GM23338 (cell line): ENCODE measurements around the gene IRAK2. TPM values are rescaled to one million over a fixed set of nuclear protein-coding genes. Genes with fewer than 3 reads are reported as not detected.

Experiments used
- ATAC-seq: fragments of 200-7000 bp; cut with Tn5 transposase; 3 replicates; pipeline ENCODE4 v1.9.1; 2020
- DNase-seq: peaks from one replicate; pipeline ENCODE4 v3.0.0-alpha.2; 2015; ENCODE audit warnings: low spot score
- H2AFZ ChIP-seq: fragments of 200-600 bp; sonication (generic); 2 replicates; pipeline ENCODE4 v1.8.0; 2016; ENCODE audit warnings: antibody characterized with exemption, mild to moderate bottlenecking, moderate library complexity
- H3F3A ChIP-seq: fragments of 200-600 bp; sonication (generic); replicated peaks from 2 replicates; pipeline ENCODE4 v1.8.0; 2017; ENCODE audit warnings: antibody characterized with exemption, mixed run types, low read depth
- H3K27ac ChIP-seq: fragments of 200-600 bp; sonication (generic); 2 replicates; pipeline ENCODE4 v1.6.1; 2016; ENCODE audit warnings: low read depth
- H3K27me3 ChIP-seq: fragments of 200-600 bp; sonication (generic); 2 replicates; pipeline ENCODE4 v1.8.0; 2016; ENCODE audit warnings: mild to moderate bottlenecking, mixed run types, moderate library complexity; ENCODE audit not compliant: insufficient read depth
- H3K36me3 ChIP-seq: fragments of 200-600 bp; sonication (generic); 2 replicates; pipeline ENCODE4 v1.8.0; 2016; ENCODE audit warnings: mild to moderate bottlenecking; ENCODE audit not compliant: insufficient read depth
- H3K4me1 ChIP-seq: fragments of 200-600 bp; sonication (generic); 2 replicates; pipeline ENCODE4 v1.8.0; 2016; ENCODE audit warnings: mild to moderate bottlenecking, moderate library complexity; ENCODE audit not compliant: insufficient read depth
- H3K4me2 ChIP-seq: fragments of 200-600 bp; sonication (generic); 2 replicates; pipeline ENCODE4 v1.7.1; 2017; ENCODE audit warnings: mixed run types
- H3K4me3 ChIP-seq: fragments of 200-600 bp; sonication (generic); 2 replicates; pipeline ENCODE4 v1.6.1; 2016; ENCODE audit warnings: mixed run types
- H3K79me2 ChIP-seq: fragments of 200-600 bp; sonication (generic); replicated peaks from 2 replicates; pipeline ENCODE4 v1.8.0; 2017; ENCODE audit warnings: mild to moderate bottlenecking; ENCODE audit not compliant: insufficient read depth
- H3K9me2 ChIP-seq: fragments of 200-600 bp; sonication (generic); 2 replicates; pipeline ENCODE4 v1.8.0; 2017; ENCODE audit not compliant: insufficient read depth
- H4K20me1 ChIP-seq: fragments of 200-600 bp; sonication (generic); replicated peaks from 2 replicates; pipeline ENCODE4 v1.8.0; 2017; ENCODE audit warnings: mild to moderate bottlenecking; ENCODE audit not compliant: insufficient read depth
- H3K27ac Mint-ChIP-seq: 2 replicates; pipeline ENCODE4 v1.8.0; 2020; ENCODE audit warnings: inconsistent platforms, mild to moderate bottlenecking, moderate library complexity, mixed read lengths
- H3K27me3 Mint-ChIP-seq: 3 replicates; pipeline ENCODE4 v1.8.0; 2022; ENCODE audit warnings: low read depth, mild to moderate bottlenecking, moderate library complexity, mixed read lengths, inconsistent platforms; ENCODE audit not compliant: insufficient read depth, poor library complexity
- H3K36me3 Mint-ChIP-seq: 3 replicates; pipeline ENCODE4 v1.8.0; 2021; ENCODE audit warnings: low read depth, mild to moderate bottlenecking, inconsistent platforms, moderate library complexity, mixed read lengths
- H3K4me1 Mint-ChIP-seq: 3 replicates; pipeline ENCODE4 v1.8.0; 2020; ENCODE audit warnings: mild to moderate bottlenecking, inconsistent platforms, mixed read lengths
- H3K4me3 Mint-ChIP-seq: 3 replicates; pipeline ENCODE4 v1.8.0; 2021; ENCODE audit warnings: moderate library complexity, mild to moderate bottlenecking, inconsistent platforms, mixed read lengths
- H3K9me3 Mint-ChIP-seq: 3 replicates; pipeline ENCODE4 v1.8.0; 2020; ENCODE audit warnings: moderate library complexity, mild to moderate bottlenecking, inconsistent platforms, mixed read lengths
- CREB1 ChIP-seq: fragments of 250-450 bp; sonication (Bioruptor Pico); IDR thresholded peaks from 2 replicates; pipeline ENCODE4 v1.5.0; 2020; ENCODE audit warnings: low read depth, mild to moderate bottlenecking, moderate library complexity
- CTCF ChIP-seq, 2 experiments: fragments of 200-600 bp in 1 of 2; sonication (generic) in 1 of 2; conservative IDR thresholded peaks; 2 replicates each; pipeline versions ENCODE4 v1.5.1 to v1.6.1; 2016 to 2017; ENCODE audit warnings: antibody characterized with exemption in 2 of 2, low read depth in 2 of 2, mild to moderate bottlenecking in 2 of 2, moderate library complexity in 1 of 2
- ETS1 ChIP-seq: IDR thresholded peaks from 2 replicates; pipeline ENCODE4 v1.6.1; 2016; ENCODE audit warnings: antibody characterized with exemption
- EZH2 ChIP-seq: fragments of 200-600 bp; sonication (generic); IDR thresholded peaks from one replicate; pipeline ENCODE4 v1.8.0; 2017; ENCODE audit warnings: antibody characterized with exemption, mild to moderate bottlenecking, low read depth; ENCODE audit not compliant: unreplicated experiment
- EZH2phosphoT487 ChIP-seq: fragments of 200-600 bp; sonication (generic); IDR thresholded peaks from one replicate; pipeline ENCODE4 v1.8.1; 2018; ENCODE audit warnings: antibody characterized with exemption; ENCODE audit not compliant: unreplicated experiment
- JUNB ChIP-seq: IDR thresholded peaks from one replicate; pipeline ENCODE4 v1.6.1; 2016; ENCODE audit warnings: antibody characterized with exemption; ENCODE audit not compliant: unreplicated experiment
- NANOG ChIP-seq: IDR thresholded peaks from 2 replicates; pipeline ENCODE4 v1.6.1; 2016; ENCODE audit warnings: antibody characterized with exemption, borderline replicate concordance
- POLR2AphosphoS5 ChIP-seq: IDR thresholded peaks from 2 replicates; pipeline ENCODE4 v1.6.1; 2016; ENCODE audit warnings: antibody characterized with exemption, low read depth
- REST ChIP-seq: IDR thresholded peaks from one replicate; pipeline ENCODE4 v1.6.1; 2018; ENCODE audit warnings: antibody characterized with exemption; ENCODE audit not compliant: unreplicated experiment
- STAT1 ChIP-seq: IDR thresholded peaks from one replicate; pipeline ENCODE4 v1.6.1; 2016; ENCODE audit warnings: antibody characterized with exemption; ENCODE audit not compliant: unreplicated experiment
- ZNF114 ChIP-seq: fragments of 250-450 bp; sonication (Bioruptor Pico); IDR thresholded peaks from 2 replicates; pipeline ENCODE4 v1.5.0; 2020; ENCODE audit warnings: mild to moderate bottlenecking, moderate library complexity
- ZNF331 ChIP-seq: fragments of 250-450 bp; sonication (Bioruptor Pico); IDR thresholded peaks from 2 replicates; pipeline ENCODE4 v1.5.0; 2020; ENCODE audit warnings: low read depth, mild to moderate bottlenecking, moderate library complexity
- ZNF462 ChIP-seq: fragments of 250-450 bp; sonication (Bioruptor Pico); IDR thresholded peaks from 2 replicates; pipeline ENCODE4 v1.5.0; 2020; ENCODE audit warnings: mild to moderate bottlenecking, moderate library complexity
- polyA plus RNA-seq: library from polyadenylated mRNA; unstranded; fragments of >200 nt; fragmentation: Nextera tagmentation; extraction: Ambion mirVana; gene quantifications from 2 replicates; pipeline ENCODE4 v1.2.1, GENCODE V29; 2016
- total RNA-seq: library from RNA; depleted of rRNA; stranded (reverse); fragments of >200 nt; shearing (Covaris generic); gene quantifications from 2 replicates; pipeline ENCODE4 v1.2.3, GENCODE V29; 2014

Gene IRAK2
- total and polyA plus RNA-seq, 2 experiments from 2014 or later, result 0.37 to 1.4 TPM

GRCh38 chr3:10137178-10137577 lies 27.5 kb upstream of the IRAK2 start (continued):
- TF ChIP-seq ZNF462 (CRISPR knock-in tag) (no peak), EZH2 (no peak)

DNA sequence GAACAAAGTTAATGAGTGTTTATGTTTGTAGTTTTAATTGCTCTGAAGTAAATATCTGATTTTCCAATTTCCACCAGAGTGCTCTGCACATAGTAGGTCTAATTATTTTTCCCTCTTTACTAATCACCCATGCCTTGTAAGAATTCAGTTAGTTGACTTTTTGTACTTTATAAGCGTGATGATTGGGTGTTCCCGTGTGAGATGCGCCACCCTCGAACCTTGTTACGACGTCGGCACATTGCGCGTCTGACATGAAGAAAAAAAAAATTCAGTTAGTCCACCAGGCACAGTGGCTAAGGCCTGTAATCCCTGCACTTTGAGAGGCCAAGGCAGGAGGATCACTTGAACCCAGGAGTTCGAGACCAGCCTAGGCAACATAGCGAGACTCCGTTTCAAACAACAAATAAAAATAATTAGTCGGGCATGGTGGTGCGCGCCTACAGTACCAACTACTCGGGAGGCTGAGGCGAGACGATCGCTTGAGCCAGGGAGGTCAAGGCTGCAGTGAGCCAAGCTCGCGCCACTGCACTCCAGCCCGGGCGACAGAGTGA lies 23.6 kb upstream of the IRAK2 start:
- H2AFZ ChIP-seq, result peak overlapping the region; percentile 92
- H3K9me2 ChIP-seq, result no peaks in the 10 kb centered on the region
- H3K79me2 ChIP-seq, result peaks cover 41% of the 10 kb centered on the region
- peaks cover 20% of the 10 kb centered on the region for H3K36me3 Mint-ChIP-seq
- H3F3A ChIP-seq, result no peaks in the 10 kb centered on the region
- peaks cover 8% of the 10 kb centered on the region; the same call in 1 of the 2 replicates for H3K4me1 ChIP-seq
- H3K4me2 ChIP-seq, result peak overlapping the region; percentile 84; the same call in 1 of the 2 replicates
- DNase-seq, result no peak
- peaks cover 14% of the 10 kb centered on the region for H4K20me1 ChIP-seq
- no peak overlapping the region for H3K27ac Mint-ChIP-seq
- H3K4me3 Mint-ChIP-seq, result peak overlapping the region; percentile 84
- peaks cover 11% of the 10 kb centered on the region for H3K4me1 Mint-ChIP-seq
- H3K4me3 ChIP-seq, result peak overlapping the region; percentile 73
- no peak overlapping the region for H3K27ac ChIP-seq
- H3K27me3 ChIP-seq, result no peaks in the 10 kb centered on the region
- peaks cover 14% of the 10 kb centered on the region for H3K27me3 Mint-ChIP-seq
- 0 out of 3 replicates have a peak, but pooled peaks cover under 1% of the 10 kb centered on the region for H3K9me3 Mint-ChIP-seq
- H3K36me3 ChIP-seq, result no peaks in the 10 kb centered on the region
- ATAC-seq, result peak; percentile 12
- no peak for TF ChIP-seq NANOG
- TF ChIP-seq ZNF114, result no peak
- TF ChIP-seq EZH2, result no peak
- TF ChIP-seq ETS1, result no peak
- no peak for TF ChIP-seq CREB1 (CRISPR knock-in tag)
- no peak for TF ChIP-seq REST
- no peak for TF ChIP-seq STAT1
- TF ChIP-seq POLR2AphosphoS5, result no peak
- TF ChIP-seq CTCF (conservative IDR thresholded peaks at IDR 0.05; ENCODE audit: low read depth in 2 of 2), result no peak
- TF ChIP-seq EZH2phosphoT487, result no peak
- no peak for TF ChIP-seq JUNB
- no peak for TF ChIP-seq ZNF331 (CRISPR knock-in tag)
